ENCODE results near the gene KLHL17.

DNA sequence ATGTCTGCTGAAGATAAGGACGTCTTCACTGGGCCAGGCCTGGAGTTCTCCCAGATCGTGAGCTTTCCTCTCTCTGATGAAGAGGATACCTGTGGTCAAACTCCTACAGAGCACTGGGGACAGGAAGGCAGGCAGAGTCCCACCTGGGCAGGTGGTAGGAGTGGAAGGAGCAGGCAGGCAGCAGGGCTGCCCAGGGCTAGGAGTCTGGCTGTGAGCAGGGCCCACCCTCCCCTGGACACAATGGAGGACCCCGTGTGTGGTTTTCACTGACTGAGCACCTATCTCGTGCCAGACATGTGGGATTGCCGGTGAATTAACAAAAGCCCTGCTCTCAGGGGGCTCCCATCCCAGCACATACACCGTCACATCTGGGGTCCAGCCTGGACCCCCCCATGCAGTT, 41.5 kb upstream of the KLHL17 start:
- TF ChIP-seq, protein P1, sequence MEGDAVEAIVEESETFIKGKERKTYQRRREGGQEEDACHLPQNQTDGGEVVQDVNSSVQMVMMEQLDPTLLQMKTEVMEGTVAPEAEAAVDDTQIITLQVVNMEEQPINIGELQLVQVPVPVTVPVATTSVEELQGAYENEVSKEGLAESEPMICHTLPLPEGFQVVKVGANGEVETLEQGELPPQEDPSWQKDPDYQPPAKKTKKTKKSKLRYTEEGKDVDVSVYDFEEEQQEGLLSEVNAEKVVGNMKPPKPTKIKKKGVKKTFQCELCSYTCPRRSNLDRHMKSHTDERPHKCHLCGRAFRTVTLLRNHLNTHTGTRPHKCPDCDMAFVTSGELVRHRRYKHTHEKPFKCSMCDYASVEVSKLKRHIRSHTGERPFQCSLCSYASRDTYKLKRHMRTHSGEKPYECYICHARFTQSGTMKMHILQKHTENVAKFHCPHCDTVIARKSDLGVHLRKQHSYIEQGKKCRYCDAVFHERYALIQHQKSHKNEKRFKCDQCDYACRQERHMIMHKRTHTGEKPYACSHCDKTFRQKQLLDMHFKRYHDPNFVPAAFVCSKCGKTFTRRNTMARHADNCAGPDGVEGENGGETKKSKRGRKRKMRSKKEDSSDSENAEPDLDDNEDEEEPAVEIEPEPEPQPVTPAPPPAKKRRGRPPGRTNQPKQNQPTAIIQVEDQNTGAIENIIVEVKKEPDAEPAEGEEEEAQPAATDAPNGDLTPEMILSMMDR (IDR thresholded peaks at IDR 0.05 in 4 of 5, conservative IDR thresholded peaks at IDR 0.05 in 1 of 5) = no peak
- TF ChIP-seq POLR2A (IDR thresholded peaks at IDR 0.05) = no peak
